ENCODE measurements around the gene CYB5R4. TPM values are rescaled to one million over a fixed set of nuclear protein-coding genes. Genes with fewer than 3 reads are reported as not detected.
"Not testable (repeated sequence)": the region's sequence is repeated elsewhere in the genome, so short reads cannot be mapped to it uniquely, and the experiment has no call there.

The CYB5R4 gene
- total RNA-seq, 1 experiment from 2014 or later, result 23.8 TPM

DNA sequence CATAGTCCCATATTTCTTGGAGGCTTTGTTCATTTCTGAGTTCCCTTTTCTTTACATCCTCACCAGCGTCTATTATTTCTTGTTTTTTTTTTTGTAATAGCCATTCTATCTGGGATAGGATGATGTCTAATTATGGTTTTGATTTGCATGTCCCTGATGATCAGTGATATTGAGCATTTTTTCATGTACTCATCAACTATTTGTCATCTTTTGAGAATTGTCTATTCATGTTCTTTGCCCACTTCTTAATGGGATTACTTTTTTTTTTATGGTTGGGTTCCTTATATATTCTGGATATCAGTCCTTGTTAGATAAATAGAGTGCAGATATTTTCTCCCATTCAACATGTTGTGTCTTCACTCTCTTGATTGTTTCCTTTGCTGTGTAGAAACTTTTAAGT is 42.1 kb downstream of the CYB5R4 start:
- H3K9me3 ChIP-seq (ENCODE audit: low read depth, low read length, poor library complexity, severe bottlenecking), result peaks cover 15% of the 10 kb centered on the region
- intact Hi-C loops (cut with micrococcal nuclease; ENCODE audit: unreplicated experiment), result no loop called here
- CTCF ChIA-PET, result no interaction called here
- DNase-seq (ENCODE audit: low spot score), result no peak
- POLR2A ChIA-PET (ENCODE audit: low non-redundant PET), result no interaction called here
- TF ChIP-seq EZH2 (IDR thresholded peaks at IDR 0.05; ENCODE audit: borderline replicate concordance, low read depth, low read length, poor library complexity, severe bottlenecking), result no peak
- TF ChIP-seq, protein P1, sequence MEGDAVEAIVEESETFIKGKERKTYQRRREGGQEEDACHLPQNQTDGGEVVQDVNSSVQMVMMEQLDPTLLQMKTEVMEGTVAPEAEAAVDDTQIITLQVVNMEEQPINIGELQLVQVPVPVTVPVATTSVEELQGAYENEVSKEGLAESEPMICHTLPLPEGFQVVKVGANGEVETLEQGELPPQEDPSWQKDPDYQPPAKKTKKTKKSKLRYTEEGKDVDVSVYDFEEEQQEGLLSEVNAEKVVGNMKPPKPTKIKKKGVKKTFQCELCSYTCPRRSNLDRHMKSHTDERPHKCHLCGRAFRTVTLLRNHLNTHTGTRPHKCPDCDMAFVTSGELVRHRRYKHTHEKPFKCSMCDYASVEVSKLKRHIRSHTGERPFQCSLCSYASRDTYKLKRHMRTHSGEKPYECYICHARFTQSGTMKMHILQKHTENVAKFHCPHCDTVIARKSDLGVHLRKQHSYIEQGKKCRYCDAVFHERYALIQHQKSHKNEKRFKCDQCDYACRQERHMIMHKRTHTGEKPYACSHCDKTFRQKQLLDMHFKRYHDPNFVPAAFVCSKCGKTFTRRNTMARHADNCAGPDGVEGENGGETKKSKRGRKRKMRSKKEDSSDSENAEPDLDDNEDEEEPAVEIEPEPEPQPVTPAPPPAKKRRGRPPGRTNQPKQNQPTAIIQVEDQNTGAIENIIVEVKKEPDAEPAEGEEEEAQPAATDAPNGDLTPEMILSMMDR (conservative IDR thresholded peaks at IDR 0.05; ENCODE audit: low read depth, low read length), result no peak
- BruUV-seq (replicated peaks), result no TSS peak
- no peaks in the 10 kb centered on the region for H3K36me3 ChIP-seq (ENCODE audit: insufficient read depth, low read length, poor library complexity, severe bottlenecking)
- H3K27ac ChIP-seq (ENCODE audit: low read depth, low read length, poor library complexity, severe bottlenecking), result no peak overlapping the region
- no peaks in the 10 kb centered on the region for H3K4me1 ChIP-seq (ENCODE audit: insufficient read depth, low read length, poor library complexity, severe bottlenecking)
- H3K4me3 ChIP-seq (ENCODE audit: low read depth, low read length, poor library complexity, severe bottlenecking), result no peak overlapping the region
- H3K27me3 ChIP-seq (replicated peaks; ENCODE audit: insufficient read depth, low read depth, low read length, poor library complexity), result no peaks in the 10 kb centered on the region

DNA sequence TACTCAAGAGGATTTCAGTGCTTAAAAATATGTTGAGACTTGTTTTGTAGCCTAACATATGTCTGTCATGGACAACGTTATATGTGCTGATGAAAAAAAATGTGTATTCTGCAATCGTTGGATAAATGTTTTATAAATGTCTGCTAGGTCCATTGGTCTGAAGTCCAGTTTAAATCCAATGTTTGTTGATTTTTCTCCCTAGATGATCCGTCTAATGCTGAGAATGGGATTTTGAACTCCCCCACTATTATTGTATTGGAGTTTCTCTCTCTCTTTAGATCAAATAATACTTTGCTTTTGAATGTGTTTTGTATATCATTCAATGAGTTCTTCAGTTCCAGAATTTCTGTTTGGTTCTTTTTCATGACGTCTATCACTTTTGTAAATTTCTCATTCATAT is 44.9 kb downstream of the CYB5R4 start:
- Histone ChIP-seq H3K27me3 (replicated peaks; ENCODE audit: insufficient read depth, low read depth, low read length, poor library complexity) (no peaks in the 10 kb centered on the region), H3K9me3 (ENCODE audit: low read depth, low read length, poor library complexity, severe bottlenecking) (peaks cover 15% of the 10 kb centered on the region), H3K4me1 (ENCODE audit: insufficient read depth, low read length, poor library complexity, severe bottlenecking) (no peaks in the 10 kb centered on the region), H3K4me3 (ENCODE audit: low read depth, low read length, poor library complexity, severe bottlenecking) (no peak overlapping the region), H3K27ac (ENCODE audit: low read depth, low read length, poor library complexity, severe bottlenecking) (no peak overlapping the region), H3K36me3 (ENCODE audit: insufficient read depth, low read length, poor library complexity, severe bottlenecking) (no peaks in the 10 kb centered on the region)
- POLR2A ChIA-PET (ENCODE audit: low non-redundant PET), result no interaction called here
- CTCF ChIA-PET, result no interaction called here
- DNase-seq (ENCODE audit: low spot score), result no peak
- BruUV-seq (replicated peaks), result no TSS peak
- TF ChIP-seq, protein P1 (conservative IDR thresholded peaks at IDR 0.05; ENCODE audit: low read depth, low read length), result no peak
- intact Hi-C loops (cut with micrococcal nuclease; ENCODE audit: unreplicated experiment), result no loop called here

DNA sequence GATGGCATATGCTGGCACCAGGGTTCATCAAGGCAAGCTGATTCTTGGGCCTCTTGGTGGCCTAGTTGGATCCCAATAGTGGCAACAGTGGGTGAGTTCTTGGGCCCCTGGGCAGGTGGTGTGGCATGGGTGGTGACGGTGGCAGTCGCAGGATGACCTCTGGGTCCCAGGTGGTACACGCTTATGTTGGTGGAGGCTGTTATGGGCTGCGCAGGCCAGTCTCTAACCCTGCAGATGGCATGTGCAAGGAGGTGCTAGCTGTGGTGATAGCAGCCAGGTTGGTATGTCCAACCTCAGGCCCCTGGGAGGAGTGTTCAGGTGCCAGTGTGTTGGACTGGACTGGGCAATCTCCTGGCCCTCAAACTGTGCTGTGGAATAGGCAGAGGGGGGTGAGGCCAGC is 46.2 kb downstream of the CYB5R4 start:
- TF ChIP-seq, protein P1 (conservative IDR thresholded peaks at IDR 0.05; ENCODE audit: low read depth, low read length), result no peak
- no peak for TF ChIP-seq EZH2 (IDR thresholded peaks at IDR 0.05; ENCODE audit: borderline replicate concordance, low read depth, low read length, poor library complexity, severe bottlenecking)
- POLR2A ChIA-PET (ENCODE audit: low non-redundant PET), result no interaction called here
- H3K27ac ChIP-seq (ENCODE audit: low read depth, low read length, poor library complexity, severe bottlenecking), result no peak overlapping the region
- H3K27me3 ChIP-seq (replicated peaks; ENCODE audit: insufficient read depth, low read depth, low read length, poor library complexity), result no peaks in the 10 kb centered on the region
- no peak for DNase-seq (ENCODE audit: low spot score)
- CTCF ChIA-PET, result no interaction called here
- H3K4me1 ChIP-seq (ENCODE audit: insufficient read depth, low read length, poor library complexity, severe bottlenecking), result no peaks in the 10 kb centered on the region
- no peaks in the 10 kb centered on the region for H3K36me3 ChIP-seq (ENCODE audit: insufficient read depth, low read length, poor library complexity, severe bottlenecking)
- H3K4me3 ChIP-seq (ENCODE audit: low read depth, low read length, poor library complexity, severe bottlenecking), result no peak overlapping the region
- peaks cover 15% of the 10 kb centered on the region for H3K9me3 ChIP-seq (ENCODE audit: low read depth, low read length, poor library complexity, severe bottlenecking)
- intact Hi-C loops (cut with micrococcal nuclease; ENCODE audit: unreplicated experiment), result no loop called here
- no TSS peak for BruUV-seq (replicated peaks)

DNA sequence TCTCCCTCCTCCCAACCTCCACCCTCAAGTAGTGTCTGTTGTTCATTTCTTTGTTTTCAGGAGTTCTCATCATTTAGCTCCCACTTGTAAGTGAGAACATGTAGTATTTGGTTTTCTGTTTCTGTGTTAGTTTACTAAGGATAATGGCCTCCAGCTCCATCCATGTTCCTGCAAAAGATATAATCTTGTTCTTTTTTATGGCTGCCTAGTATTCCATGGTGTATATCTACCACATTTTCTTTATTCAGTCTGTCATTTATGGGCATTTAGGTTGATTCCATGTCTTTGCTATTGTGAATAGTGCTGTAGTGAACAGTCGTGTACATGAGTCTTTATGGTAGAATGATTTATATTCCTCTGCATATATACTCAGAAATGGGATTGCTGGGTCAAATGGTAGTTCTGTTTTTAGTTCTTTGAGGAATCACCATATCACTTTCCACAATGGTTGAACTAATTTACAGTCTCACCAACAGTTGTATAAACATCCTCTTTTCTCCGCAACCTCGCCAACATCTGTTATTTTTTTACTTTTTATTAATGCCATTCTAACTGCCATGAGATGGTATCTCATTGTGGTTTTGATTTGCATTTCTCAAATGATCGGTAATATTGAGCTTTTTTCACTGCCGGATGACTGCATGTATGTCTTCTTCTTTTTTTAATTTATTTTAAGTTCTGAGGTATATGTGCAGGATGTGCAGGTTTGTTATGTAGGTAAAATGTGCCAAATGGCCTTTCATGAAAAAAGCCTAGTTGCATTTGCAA is 48.3 kb downstream of the CYB5R4 start:
- CTCF ChIA-PET; DNase-seq (ENCODE audit: low spot score): not testable (repeated sequence)

More for the DNA sequence above, 48.3 kb downstream of the CYB5R4 start:
- H3K9me3 ChIP-seq (ENCODE audit: low read depth, low read length, poor library complexity, severe bottlenecking); BruUV-seq (replicated peaks); intact Hi-C loops (cut with micrococcal nuclease; ENCODE audit: unreplicated experiment); POLR2A ChIA-PET (ENCODE audit: low non-redundant PET); H3K27me3 ChIP-seq (replicated peaks; ENCODE audit: insufficient read depth, low read depth, low read length, poor library complexity); H3K4me3 ChIP-seq (ENCODE audit: low read depth, low read length, poor library complexity, severe bottlenecking); H3K27ac ChIP-seq (ENCODE audit: low read depth, low read length, poor library complexity, severe bottlenecking); H3K4me1 ChIP-seq (ENCODE audit: insufficient read depth, low read length, poor library complexity, severe bottlenecking); H3K36me3 ChIP-seq (ENCODE audit: insufficient read depth, low read length, poor library complexity, severe bottlenecking): not testable (repeated sequence)
